GM19328 (cell line): ENCODE results near the gene LARGE1.

ENCODE experiments used
- ATAC-seq: cut with Tn5 transposase; IDR thresholded peaks from one replicate; pipeline ENCODE4 v1.9.1; 2021; ENCODE audit warnings: mild to moderate bottlenecking, moderate library complexity; ENCODE audit not compliant: unreplicated experiment

The LARGE1 gene

DNA sequence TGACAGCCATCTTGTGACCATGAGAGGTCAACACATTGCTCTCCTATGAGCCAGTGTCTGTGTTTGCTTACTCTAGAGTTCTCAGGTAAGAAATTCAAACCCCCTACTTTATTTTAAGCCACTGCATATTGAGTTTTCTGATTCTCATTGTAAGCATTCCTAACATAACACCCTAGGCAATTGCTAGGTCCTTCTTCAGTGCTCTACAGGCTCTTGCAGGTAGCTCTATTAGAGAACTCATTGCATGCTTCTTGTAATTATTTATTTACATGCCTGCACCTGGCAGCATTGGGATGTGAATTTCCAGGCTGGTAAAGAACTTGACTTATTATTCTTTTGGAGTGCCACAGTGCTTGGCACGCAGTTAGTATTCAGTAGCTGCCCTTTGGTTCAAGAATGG is 573.3 kb downstream of the LARGE1 start:
- ATAC-seq, result no peak

GRCh38 chr22:33341611-33342010 is 578.7 kb downstream of the LARGE1 start:
- no peak for ATAC-seq

DNA sequence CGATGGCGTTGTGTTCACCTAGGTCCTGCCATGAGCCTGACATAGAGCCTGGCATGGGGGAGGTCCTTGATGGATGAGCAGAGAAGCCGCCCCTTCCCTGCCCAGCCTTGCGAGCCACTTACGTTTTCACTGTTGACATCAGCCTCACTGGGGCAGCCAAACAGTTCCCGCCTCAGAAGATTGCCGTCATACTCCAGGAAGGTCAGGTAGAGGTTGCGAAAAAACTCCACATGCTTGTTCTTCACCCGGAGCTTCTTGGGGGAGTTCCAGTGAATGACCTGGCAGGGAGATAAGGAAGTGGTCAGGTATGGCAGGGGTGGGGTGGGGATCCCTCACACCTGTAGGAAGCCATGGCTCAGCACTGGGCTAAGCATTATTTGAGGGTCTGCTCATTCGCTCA is 582.8 kb downstream of the LARGE1 start:
- no peak for ATAC-seq

GRCh38 chr22:33335611-33336279 is 584.5 kb downstream of the LARGE1 start:
- ATAC-seq, result no peak

DNA sequence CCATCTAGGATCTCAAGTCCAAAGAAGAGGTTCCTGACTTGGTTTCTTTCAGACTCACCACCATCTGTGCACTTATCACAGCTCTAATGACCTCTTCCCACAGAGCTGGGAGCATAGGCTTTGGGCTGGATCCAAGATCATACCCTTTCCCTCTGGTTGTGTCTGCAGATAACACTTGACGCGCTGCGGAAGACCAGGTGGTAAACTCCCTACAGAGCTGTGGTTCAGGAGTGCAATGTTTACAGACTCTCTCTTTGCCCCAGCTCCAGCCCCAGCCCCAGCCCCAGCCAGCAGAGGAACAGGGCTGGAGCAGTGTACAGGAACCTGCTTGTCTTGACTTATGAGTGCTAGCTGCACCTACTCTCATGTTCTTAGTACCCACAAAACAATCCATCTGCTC is 587.7 kb downstream of the LARGE1 start:
- ATAC-seq, result no peak

DNA sequence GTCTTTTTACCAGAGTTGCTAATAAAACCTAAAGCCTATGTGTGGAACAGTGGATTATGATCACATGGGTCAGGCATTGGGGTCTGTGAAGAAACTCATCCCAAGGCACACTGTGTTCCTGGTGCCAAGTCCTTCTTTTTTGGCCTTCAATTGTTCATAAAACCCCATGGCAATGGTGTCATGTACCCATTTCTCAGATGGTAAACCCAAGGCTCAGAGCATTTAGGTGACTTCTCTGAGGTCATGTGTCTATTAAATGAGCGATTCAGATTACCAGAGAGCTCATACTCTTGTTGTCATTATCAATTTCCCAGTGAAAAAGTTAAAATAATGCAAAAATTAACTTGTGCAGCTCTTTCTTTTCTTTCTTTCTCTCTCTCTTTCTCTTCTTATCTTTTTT is 589.3 kb downstream of the LARGE1 start:
- ATAC-seq, result no peak

- no peak for ATAC-seq
These were observed 589.7 kb downstream of the LARGE1 start for GRCh38 chr22:33330534-33330933.

DNA sequence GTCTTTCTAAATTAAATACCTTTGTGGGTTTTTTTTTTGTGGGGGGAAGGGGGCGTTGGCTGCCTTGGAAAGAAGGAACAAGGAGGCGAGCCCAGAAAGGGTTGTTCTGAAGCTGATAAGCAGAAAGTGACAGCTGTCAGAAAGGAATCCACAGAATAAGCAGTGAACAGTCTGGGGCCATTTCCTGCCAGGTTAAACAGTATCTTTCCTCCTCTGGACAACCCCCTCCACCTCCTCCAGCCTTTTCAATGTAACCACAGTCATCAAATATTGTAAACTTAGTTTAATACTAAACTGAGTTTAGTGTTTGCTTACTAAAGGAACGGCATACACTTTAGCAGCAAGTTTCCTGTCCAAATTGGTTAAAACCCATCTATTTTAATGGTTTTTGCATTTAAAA is 590.9 kb downstream of the LARGE1 start:
- ATAC-seq, result no peak

DNA sequence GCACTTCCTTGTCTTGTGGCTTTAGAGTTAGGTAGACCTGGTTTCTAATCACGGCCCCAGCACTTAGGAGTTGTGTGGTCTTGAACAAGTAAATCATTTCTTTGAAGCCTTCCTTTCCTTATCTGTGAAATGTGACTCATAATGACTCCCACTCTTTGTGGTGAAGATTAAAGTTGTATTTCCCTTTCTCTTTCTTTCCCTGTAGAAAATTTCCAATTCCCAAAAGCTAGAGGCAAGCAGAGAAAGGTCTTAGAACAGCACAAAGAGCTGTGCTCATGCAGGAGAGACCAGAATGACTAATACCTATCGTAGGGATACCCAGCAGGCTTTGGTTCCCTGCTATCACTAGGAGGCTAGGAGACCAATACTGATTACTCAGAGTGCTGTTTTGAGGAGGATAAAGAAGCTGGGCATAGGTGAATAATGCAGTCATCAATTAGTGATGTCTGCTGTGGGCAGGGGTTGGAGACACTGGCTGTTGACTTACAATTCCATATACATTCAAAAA is 591.4 kb downstream of the LARGE1 start:
- ATAC-seq, result no peak

DNA sequence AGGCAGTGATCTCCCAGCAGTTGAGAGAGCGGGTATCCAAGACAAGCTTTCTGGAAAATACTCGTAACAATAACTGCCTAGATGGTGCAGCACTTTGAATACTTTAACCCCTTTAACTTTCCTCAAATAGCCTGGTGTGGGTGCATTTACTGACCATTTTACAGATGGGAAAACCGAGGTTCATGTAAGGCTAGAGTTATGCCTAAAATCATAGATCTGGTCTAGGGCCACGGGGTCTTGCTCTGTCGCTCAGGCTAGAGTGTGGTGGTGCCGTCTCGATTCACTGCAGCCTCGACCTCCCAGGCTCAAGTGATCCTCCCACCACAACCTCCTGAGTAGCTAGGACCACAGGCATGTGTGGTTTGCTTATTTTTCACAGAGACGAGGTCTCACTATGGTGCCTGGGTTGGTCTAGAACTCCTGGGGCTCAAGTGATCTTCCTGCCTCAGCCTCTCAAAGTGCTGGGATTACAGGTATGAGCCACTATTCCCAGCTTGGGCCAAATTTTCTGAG is 592.9 kb downstream of the LARGE1 start:
- ATAC-seq, result no peak

DNA sequence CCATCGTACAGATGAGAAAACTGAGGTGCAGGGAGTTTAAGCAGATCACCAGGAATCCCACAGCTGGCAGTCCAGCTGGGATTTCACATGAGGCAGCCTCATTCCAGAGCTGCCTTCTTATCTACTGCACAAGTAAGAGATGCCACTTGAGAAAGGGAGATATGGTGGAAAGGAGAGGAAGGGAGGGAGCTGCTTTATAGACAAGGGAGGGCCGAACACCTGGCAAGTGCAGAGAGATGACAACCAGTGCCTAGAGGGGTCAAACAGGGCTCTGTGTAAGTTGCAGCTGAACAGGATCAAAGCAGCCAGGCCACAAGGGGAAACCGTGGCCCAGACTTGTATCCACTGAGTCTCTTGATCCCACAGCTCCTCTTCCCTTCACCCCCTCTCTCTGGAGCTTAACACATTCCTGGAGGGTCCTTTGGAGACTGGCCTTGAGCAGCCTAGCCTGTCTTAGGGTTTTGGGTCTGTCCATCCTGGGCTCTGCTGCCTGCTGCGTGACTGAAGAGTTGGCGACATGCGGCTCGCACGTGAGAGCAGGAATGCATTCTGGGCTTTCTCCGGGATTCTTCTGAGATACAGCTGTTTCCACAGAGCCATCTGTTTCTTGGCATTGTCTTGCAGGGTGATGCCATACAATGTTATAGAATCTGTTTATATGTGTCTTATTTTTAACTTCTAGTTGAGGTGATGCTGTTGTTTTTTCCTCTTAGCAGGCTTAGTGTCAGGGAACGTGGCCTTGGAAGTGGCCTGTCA is 593.6 kb downstream of the LARGE1 start:
- no peak for ATAC-seq

DNA sequence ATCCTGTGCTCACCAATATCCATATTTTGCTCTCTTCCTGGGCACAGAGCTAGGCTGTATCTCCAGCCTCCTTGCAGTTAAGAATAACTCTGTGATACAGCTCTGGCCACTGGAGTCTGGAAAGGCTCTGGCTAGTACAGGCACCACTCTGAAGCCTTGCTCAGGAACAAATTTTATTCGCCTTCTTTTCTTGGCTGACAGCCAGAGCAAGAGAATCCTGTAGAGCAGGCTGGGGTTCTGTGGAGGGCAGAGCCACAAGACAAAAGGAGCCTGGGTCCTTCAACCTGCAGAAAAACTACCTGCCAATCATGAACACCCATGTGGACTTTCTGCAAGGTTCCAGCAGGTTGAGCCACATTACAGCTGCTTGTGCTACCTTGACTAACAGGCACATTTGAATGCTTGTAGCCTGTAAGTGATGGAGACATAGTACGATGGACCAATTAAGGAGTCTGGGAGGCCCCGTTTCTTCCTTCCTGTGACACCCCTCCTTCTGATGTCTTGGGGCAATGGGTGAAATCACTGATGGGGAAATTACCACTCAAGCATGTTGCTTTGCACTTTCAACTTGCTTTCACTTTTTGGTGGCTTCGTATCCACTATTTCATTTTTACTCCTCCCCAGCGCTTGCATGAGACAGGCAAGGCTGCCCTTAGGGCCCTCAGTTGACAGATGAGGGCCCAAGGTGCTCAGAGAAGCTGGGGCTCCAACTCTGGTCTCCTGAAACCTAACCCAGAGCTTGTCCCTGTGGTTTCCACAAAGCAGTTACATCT is 594.9 kb downstream of the LARGE1 start:
- no peak for ATAC-seq

DNA sequence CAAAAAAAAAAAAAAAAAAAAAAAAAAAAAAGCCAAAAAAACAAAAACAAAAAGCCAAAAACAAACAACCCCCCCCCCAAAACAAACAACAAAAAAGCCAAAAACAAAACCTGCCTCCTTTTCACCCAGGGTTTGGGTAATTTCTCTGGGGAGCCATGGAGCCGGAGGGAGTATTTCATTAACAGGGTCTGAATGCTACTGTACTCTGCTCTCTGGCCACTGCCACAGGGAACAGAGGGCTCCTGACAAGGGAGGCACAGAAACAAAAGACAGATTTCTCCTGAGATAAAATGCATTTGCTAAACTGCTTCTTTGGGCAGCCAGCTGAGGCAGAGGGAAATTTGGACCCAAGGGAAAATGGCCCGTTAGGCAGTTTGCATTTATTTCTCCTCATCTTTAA is 596.0 kb downstream of the LARGE1 start:
- ATAC-seq, result no peak

DNA sequence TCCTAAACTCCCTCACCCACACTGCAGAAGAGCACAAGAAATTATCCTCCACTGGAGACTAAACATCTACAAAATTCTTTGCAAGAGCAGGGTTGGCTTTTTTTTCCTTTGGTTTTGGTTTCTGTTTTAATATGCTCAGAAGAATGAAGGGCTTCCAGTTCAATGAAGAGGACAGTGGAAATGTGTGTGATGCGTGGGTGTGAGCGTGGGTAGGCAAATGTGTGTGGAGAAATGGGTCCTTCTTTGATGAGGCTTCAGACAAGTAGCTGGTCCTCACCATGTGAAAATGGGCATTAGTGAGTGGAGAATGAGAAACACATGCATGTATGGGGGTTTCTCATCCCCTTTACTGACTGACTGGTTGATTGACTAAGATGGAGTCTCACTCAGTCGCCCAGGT is 598.8 kb downstream of the LARGE1 start:
- ATAC-seq, result no peak

GRCh38 chr22:33315954-33316353 is 604.3 kb downstream of the LARGE1 start:
- no peak for ATAC-seq

GRCh38 chr22:33315117-33315516 is 605.2 kb downstream of the LARGE1 start:
- ATAC-seq, result no peak

DNA sequence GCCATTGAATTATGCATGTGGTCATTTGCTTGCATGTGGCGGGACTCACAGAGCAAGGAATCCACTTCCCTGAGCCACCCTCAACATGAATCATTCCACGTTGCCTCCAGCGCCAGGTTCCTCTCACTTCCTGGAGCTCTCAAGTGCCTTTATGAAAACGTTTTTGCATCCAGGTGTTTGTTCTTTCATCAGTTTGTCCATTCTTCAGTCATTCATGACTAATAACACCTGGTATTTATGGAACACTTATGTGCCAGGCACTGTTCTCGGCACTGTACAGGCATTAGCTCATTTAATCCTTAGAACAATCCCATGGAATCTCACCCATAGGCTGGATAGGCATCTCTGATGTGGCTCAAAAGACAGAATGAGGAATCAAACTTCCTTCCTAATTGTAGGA is 606.0 kb downstream of the LARGE1 start:
- ATAC-seq, result no peak

GRCh38 chr22:33303099-33303498 is 617.2 kb downstream of the LARGE1 start:
- no peak for ATAC-seq

DNA sequence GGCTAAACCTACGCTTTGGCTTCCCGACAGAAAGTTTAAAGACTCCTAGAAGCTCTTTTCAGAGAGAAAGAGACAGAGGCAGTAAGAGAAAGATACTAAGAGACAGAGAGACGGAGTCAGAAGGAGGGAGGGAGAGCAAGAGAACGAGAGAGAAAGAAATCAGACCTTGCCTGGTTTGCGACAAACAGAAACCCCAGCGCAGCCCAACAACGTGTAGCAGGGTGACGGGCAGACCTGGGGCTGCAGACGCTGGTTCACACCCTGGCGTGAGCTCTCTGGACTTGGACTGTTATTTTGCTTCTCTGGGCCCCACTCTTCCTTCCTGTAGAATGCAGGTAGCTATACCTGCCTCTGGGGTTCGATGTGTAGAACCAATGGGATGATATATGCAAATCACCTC is 617.7 kb downstream of the LARGE1 start:
- ATAC-seq, result no peak

GRCh38 chr22:33302049-33302545 is 618.2 kb downstream of the LARGE1 start:
- peak; percentile 49 for ATAC-seq

DNA sequence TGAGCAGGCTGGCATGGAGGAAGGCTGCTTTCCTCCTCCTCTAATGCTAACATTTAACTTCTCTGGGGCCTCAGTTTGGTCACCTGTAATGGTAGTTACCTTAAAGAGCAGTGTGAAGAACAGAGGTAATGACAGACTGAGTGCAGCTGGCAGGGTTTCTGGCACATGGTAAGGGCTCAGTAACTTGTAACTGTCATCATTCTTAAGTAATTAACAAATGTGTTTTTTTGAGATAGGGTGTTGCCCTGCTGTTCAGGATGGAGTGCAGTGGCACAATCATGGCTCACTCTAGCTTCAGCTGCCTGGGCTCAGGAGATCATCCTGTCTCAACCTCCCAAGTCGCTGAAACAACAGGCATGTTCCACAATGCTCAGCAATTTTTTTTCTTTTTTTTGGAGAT is 620.1 kb downstream of the LARGE1 start:
- no peak for ATAC-seq
